Vagina (tissue), 2 donors: ENCODE measurements around the gene DNM3.

Experiments used
- CTCF ChIP-seq, 3 experiments: fragments of 450-650 bp in 2 of 3; fragments of 200-600 bp in 1 of 3; sonication (generic) in 1 of 3; IDR thresholded peaks; one replicate each; pipeline ENCODE4 v1.5.1; 2017 to 2019; ENCODE audit warnings: antibody characterized with exemption in 3 of 3, mild to moderate bottlenecking in 2 of 3, moderate library complexity in 2 of 3
- POLR2A ChIP-seq, 2 donors: fragments of 450-650 bp; IDR thresholded peaks; one replicate each; pipeline ENCODE4 v1.6.1; 2017; ENCODE audit warnings: antibody characterized with exemption in 2 of 2, mild to moderate bottlenecking in 2 of 2, moderate library complexity in 2 of 2

GRCh38 chr1:172270605-172271004 lies 429.3 kb downstream of the DNM3 start:
- TF ChIP-seq CTCF (IDR thresholded peaks at IDR 0.05) (no peak), POLR2A (IDR thresholded peaks at IDR 0.05) (no peak)
